GM12865 (cell line): Measurements from ENCODE around the gene BACE2.
A peak's percentile ranks its signal among the peaks of the same experiment; 100 is the strongest.

Experiments used
- DNase-seq: peaks from one replicate; pipeline ENCODE4 v3.0.0; 2010; ENCODE audit warnings: low read depth
- H3K4me3 ChIP-seq: 2 replicates; pipeline ENCODE4 v1.5.1; 2011; ENCODE audit warnings: mild to moderate bottlenecking, low read depth, low read length, control low read depth
- CTCF ChIP-seq: IDR thresholded peaks from 2 replicates; pipeline ENCODE4 v1.5.1; 2011; ENCODE audit warnings: low read length, control low read depth, low read depth, inconsistent platforms; ENCODE audit not compliant: insufficient read depth; ENCODE audit errors: missing control alignments

The BACE2 gene

GRCh38 chr21:41130883-41131282 lies 37.1 kb upstream of the BACE2 start:
- H3K4me3 ChIP-seq, result no peak overlapping the region
- no peak for TF ChIP-seq CTCF
- no peak for DNase-seq

- DNase-seq, result peak; percentile 48
- H3K4me3 ChIP-seq, result no peak overlapping the region
- peak; percentile 40 for TF ChIP-seq CTCF
Measured at GRCh38 chr21:41133874-41134522, 34.0 kb upstream of the BACE2 start.

- H3K4me3 ChIP-seq, result no peak overlapping the region
- no peak for TF ChIP-seq CTCF
- no peak for DNase-seq
Measured at GRCh38 chr21:41135746-41136145, 32.2 kb upstream of the BACE2 start.

GRCh38 chr21:41136286-41136685 lies 31.7 kb upstream of the BACE2 start:
- no peak for DNase-seq
- no peak for TF ChIP-seq CTCF
- no peak overlapping the region for H3K4me3 ChIP-seq

GRCh38 chr21:41137401-41137800 lies 30.6 kb upstream of the BACE2 start:
- TF ChIP-seq CTCF, result no peak
- no peak for DNase-seq
- no peak overlapping the region for H3K4me3 ChIP-seq

- no peak for DNase-seq
- H3K4me3 ChIP-seq, result no peak overlapping the region
- no peak for TF ChIP-seq CTCF
Measured at GRCh38 chr21:41137889-41138288, 30.1 kb upstream of the BACE2 start.

- TF ChIP-seq CTCF, result no peak
Measured at GRCh38 chr21:41138711-41139110, 29.2 kb upstream of the BACE2 start.

More at GRCh38 chr21:41138711-41139110, 29.2 kb upstream of the BACE2 start:
- H3K4me3 ChIP-seq, result no peak overlapping the region
- DNase-seq, result no peak
